Fibroblast of the conjunctiva (primary cell): ENCODE data around the gene PPP1R12A.
A peak's percentile ranks its signal among the peaks of the same experiment; 100 is the strongest.
"Not testable (repeated sequence)": the region's sequence is repeated elsewhere in the genome, so short reads cannot be mapped to it uniquely, and the experiment has no call there.

Experiments
- DNase-seq: peaks from one replicate; pipeline ENCODE4 v3.0.0-alpha.2; 2010; ENCODE audit warnings: low read depth

The PPP1R12A gene

DNA sequence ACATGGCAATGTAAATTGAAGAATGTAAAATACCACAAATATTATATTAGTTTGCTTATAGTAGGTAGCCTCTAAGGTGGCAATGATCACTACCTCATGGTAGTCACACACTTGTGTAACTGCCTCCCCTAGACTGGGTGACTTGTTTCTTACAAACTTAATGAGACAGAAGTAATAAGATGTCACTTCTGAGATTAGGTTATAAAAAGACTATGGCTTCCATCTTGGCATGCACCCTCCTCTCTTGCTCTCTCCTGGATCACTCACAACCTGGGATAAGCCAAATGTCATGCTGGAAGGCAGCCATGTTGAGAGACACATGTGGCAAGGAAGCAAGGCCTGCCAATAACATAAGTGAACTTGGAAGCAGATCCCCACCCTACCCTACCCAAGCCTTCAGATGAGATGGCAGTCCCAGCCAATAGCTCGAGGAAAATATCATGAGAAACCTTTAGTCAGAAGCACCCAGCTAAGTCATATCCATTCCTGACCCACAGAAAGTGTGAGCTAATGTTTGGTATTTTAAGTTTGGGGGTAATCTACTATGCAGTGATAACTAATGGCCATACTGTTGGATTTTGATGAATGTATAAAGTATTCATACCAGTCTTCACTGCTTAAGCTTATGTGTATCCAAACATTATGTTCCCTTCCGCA is 43.3 kb downstream of the PPP1R12A start:
- no peak for DNase-seq

DNA sequence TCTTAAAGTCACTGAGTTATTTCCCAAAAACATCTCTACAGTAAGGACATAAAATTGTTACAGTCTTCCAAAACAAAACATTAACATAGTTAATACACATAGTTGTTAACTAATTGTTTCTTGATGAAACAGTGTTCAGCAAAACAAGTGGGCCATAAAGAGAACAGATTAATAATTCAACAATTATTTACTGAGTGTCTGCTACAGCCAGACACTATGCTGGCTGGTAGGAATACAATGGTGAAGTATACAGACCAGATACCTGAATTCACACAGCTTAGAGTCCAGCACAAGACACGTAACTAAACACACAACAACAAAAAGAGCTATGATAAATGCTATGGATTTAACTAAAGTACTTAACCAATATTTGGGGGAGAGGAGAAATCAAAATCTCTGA is 47.0 kb downstream of the PPP1R12A start:
- no peak for DNase-seq

DNA sequence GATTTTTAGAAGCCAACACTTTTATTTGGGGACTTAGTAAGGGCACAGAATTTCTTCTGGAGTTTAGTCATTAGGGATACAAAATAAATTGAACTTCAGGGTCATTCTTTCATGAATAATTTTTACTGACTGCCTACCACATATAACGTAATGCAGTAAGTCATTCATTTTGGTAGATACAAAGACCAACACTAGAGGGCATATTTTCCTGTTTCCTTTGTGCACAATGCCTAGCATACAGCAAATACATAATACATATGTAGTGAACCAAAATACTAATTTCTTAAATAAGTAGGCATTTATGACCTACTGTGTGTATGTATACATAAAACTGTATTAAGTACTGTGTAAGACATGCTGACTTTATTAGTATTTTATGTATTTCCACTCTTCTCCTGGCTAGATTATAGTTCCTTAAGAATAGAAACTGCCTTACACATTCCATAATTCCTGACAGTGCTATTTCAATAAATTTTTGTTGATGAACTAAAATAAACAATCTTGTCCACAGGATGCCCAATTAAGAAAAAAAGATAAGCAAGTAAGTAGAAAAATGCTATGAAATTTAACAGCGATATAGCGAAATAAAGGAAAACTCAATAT is 47.9 kb downstream of the PPP1R12A start:
- DNase-seq, result peak; percentile 44

DNA sequence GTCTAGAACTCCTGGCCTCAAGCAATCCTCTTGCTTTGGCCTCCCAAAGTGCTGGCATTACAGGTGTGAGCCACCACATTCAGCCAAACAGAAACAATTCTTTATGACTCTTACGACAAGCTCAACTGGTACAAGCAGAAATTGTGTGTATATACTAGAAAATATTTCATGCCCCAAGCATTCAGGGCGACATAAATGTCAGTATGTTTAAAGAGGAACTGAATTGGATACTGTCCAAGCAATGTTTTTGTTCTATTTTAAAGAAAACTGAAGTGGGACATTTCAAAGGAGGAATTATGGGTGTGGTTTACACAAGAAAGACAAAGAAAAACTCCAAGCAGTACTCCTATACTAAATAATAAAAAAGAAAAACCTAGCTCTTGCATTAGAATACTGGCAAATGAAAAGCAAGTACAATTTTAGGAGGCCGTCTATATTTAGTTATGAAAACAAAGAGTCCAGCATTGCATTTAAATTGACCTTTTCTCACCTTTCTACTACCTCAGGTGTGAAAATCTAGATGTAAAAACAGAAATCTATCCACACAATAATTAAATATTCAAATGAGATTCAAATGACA is 48.9 kb downstream of the PPP1R12A start:
- DNase-seq, result no peak

DNA sequence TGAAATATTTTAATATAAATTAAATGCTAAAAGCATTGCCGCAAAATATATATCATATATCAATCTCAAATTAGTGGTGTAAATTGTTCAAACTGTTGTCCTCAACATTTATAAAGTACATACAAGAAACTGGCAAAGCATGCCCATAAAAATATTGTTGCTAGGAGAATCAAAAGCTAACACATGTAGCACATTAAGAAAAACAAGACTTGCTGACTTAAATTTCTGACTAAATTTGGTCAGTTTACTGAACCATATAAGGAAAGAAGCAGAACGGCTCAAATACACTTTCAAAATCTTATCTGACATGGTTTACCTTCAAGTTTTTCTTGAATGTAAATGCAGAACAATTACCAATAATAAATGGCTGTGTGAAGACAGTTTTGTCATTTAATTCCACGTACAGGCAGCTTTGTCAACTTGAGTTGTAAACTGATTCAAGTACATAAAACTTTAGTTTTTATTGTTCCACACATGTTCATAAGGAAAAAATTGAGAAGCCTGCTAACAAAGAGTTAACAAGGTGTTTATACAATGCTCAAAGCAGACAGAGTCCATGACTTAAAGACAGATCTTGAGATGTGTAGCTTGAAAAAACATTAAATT is 50.4 kb downstream of the PPP1R12A start:
- peak; percentile 24 for DNase-seq

DNA sequence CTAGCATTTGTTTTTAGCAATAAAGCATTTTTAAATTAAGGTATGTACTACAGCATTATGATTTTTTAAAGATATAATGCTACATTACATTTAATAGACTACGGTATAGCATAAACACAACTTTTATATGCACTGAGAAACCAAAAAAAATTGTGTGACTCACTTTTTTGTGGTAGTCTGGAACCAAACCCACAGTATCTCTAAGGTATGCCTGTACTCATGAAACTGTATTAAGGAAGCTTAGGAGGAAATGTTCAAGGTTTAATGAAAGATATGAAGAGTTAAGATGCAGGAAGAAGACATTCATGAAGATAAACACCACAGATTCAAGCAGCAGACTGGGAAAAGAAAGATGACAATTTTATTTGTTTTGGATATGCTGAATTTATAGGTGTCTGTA is 51.7 kb downstream of the PPP1R12A start:
- DNase-seq, result no peak

DNA sequence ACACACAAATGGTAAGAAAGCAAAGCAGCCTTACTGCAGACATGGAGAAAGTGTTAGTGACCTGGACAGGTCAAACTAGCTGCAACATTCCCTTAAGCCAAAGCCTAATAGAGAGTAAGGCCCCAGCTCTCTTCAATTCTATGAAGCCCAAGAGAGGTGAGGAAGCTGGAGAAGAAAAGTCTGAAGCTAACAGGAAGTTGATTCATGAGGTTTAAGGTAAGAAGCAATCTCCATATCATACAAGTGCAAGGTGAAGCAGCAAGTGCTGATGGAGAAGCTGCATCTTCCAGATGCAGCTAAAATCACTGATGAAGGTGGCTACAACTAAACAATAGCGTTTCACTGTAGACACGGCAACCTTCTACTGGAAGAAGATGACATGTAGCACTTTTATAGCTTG is 53.5 kb downstream of the PPP1R12A start:
- DNase-seq, result no peak

DNA sequence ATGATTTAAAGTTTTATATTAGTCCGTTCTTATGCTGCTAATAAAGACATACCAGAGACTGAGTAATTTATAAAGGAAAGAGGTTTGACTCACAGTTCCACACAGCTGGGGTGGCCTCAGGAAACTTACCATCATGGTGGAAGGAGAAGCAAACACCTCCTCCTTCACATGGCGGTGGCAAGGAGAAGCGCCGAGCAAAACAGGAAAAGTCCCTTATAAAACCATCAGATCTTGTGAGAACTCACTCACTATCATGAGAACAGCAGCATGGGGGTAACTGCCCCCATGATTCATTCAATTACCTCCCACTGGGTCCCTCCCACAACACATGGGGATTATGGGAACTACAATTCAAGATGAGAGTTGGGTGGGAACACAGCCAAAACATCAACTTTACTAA is 56.4 kb downstream of the PPP1R12A start:
- DNase-seq, result not testable (repeated sequence)

DNA sequence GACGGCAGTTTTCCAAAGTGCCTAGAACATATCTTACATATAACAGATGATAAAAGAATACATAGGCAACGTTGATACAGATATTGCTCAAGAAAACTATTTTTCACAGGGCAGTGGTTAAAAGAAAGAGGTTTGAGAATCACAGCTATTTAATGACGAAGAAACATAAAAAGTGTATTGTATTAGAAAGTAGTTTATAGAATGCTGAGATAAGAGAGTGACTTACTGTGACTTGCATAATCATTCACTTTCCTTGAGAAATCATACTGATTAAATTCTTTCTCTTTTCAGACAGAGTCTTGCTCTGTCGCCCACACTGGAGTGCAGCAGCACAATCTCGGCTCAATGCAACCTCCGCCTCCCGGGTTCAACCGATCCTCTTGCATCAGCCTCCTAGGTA is 57.7 kb downstream of the PPP1R12A start:
- DNase-seq, result no peak

DNA sequence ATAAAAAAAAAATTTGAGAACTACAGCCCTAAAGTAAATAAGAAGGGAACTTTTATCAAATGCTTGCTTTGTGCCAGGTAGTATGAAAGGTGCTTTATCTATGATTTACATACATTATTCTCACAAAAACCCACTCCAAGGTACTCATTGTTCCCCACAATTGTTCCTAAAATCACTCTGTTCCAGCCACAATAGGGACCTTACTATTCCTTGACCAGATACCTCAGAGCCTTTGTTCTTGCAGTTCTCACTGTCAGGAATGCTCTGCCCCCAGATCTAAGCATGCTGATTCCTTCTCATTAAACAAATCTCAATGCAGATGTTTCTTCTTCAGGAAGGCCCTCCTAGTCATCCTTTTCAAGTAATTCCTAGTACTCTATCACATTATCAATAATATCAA is 60.2 kb downstream of the PPP1R12A start:
- DNase-seq, result no peak

DNA sequence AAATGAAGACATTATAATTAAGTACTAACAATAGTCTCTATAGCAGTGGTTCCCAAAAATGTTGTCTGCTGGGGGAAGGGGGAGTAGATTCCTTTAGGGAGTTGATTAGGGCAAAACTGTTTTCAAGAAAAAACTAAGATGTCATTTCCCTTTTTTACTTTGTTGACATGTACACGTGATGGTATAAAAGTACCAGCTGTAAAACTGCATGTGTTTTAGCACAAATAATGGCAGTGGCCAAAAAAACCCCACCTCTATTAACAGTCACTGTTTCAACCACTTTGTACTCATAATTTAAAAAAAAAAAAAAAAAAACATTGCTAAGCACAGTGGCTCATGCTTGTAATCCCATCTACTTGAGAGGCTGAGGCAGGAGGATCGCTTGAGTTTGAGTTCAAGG is 61.7 kb downstream of the PPP1R12A start:
- no peak for DNase-seq

DNA sequence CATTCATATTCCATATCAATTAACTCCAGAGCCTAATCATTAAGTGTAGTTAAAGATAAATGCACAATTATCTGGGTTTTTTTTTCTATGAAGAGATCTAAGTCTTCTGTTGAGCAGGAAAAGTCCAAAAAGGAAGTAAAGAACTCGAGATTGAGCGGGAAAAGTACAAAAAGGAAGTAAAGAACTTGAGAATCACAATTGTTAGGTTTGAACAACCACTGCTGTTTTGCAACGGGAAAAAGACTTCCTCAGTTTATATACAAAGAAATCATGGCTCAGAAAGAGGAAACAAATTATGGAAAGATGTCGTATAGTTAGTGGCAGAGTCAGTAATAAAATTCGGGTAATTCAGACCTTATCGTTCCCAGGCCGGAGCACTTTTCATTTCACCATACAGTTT is 63.3 kb downstream of the PPP1R12A start:
- DNase-seq, result no peak

DNA sequence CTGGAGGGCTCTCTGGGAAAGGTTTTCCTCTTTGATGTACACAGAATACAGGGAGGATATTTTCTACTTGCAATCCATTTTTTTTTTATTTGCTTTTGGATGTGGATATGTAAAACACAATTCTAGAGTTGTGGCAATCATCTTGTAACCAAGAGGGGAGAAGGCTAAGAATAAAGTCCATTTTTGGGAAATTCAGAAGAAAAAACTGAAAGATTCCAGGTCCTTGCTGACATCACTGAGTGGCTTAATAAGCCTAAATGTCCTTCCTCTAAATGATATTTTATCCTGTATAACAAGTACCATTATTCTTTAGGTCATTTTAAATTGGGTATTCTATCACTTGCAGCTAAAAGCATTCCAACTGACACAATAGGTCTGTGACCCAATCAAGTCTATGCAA is 64.0 kb downstream of the PPP1R12A start:
- no peak for DNase-seq

DNA sequence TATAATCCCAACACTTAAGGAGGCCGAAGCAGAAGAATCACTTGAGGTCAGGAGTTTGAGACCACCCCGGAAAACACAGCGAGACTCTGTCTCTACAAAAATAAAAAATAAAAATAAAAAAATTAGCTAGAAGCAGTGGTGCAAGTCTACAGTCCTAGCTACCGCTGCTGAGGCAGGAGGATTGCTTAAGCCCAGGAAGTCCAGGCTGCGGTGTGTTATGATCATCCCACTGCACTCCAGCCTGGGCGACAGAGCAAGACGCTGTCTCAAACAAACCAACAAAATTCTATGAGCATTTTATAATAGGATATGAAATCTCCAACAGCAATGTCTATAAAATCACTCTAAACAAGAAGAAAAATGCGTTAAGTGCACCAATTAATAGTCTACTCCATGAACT is 75.3 kb downstream of the PPP1R12A start:
- no peak for DNase-seq

DNA sequence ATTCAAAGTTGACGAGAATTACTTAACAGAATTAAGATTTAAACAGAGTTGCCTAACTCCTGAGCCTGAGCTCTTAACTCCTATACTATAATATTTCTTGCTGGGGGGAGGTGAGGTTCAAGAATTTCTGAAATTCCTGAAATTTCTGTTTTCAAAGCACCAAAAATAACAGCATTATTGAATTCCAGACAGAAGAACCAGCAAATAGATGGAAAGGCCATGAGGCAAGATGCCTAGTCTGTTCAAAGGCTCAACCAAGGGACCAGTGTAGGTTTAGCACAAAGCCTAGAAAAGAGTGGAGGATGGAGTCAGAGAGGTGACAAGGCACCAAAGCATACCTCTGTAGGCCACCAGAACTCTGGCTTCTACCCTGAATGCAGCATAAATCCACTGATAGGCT is 76.4 kb downstream of the PPP1R12A start:
- no peak for DNase-seq

DNA sequence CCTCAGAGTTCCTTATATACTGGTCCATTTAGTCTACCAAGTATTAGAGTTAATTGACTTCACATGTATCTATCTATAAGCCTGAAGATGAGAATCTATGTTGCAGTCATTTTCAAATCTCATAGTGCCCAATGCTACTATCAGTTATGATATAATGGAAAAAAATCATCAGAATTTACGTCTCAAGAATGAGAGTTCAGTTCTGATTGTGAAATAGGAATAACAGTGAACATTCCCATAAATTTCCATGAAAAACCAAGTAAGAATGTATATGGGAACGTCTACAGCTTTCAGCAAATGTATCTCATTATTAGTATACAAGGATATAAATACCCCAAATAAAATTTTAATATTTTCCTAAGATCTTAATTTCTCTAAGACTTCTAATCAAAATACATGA is 77.2 kb downstream of the PPP1R12A start:
- DNase-seq, result no peak

DNA sequence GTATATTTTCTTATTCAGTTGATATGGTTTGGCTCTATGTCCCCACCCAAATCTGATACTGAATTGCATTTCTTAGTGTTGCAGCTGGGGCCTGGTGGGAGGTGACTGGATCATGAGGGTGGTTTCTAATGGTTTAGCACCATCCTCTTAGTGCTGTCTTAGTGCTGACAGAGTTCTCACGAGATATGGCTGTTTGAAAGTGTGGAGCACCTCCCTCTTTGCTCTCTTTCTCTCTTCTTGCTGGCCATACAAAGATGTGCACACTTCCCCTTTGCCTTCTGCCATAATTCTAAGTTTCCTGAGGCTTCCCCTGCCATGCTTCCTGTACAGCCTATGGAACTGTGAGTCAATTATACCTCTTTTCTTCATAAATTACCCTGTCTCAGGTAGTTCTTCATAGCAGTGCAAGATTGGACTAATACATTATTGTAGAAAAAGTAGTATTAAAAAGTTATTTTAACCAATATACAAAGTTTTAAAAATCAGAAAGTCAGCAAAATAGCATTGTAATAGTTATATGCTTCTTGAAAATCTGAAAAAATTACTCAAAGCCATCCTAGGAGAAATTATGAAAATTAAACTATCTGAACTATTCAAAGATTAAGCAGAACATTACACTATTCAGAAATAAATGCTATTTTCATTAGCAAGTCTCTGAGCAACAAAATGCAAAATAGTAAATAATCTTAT is 84.1 kb downstream of the PPP1R12A start:
- no peak for DNase-seq

DNA sequence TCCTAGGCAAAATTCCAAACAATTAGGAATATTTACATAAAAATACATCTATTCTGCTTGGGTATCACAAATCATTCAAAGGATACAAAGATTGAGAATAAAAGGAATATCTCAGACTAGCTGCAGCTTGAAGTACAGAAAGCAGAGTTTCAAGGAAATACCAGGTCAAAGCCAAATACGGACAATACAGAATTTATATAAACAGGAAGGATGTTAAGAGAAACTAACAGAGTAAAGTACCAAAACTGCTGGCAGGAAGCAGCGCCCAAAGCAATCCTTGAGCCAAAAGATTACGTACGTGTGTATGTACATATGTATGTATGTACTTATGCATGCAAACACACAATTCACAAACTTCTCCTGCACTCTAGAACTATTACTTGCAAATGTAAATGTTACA is 86.6 kb downstream of the PPP1R12A start:
- no peak for DNase-seq

DNA sequence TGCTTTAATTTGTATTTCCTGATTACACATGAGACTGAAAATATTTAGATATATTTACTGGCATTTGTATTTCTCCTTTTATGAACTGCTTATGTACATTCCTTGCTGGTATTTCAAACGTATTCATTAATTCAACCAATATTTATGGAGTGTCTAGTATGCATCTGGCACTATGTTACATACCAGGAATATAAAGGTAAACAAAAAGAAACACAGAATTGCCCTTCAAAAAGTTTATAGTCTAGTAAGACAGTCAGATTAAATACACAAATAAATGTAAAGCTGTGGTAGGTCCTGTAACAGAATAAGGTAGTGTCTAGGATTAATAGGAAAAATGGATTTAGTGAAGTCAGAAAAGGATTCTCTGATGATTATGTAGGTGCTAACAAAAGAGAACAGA is 87.5 kb downstream of the PPP1R12A start:
- no peak for DNase-seq

DNA sequence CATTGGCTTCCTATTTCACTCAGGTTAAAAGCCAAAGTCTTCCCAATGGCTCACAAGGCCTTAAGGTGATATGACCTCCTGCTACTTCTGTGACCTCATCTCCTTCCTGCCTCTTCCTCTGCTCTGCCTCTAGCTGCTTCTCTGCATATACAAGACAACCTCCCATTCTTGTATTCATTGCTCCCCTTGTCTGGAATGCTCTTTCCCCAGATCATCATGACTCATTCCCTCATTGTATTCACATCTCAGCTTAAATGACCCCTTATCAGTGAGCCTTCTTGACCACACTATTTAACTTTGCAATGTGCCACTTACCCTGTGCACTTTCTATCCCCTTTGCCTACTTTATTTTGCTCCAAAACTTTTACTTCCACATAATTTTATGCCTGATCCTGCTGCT is 90.2 kb downstream of the PPP1R12A start:
- DNase-seq, result no peak

DNA sequence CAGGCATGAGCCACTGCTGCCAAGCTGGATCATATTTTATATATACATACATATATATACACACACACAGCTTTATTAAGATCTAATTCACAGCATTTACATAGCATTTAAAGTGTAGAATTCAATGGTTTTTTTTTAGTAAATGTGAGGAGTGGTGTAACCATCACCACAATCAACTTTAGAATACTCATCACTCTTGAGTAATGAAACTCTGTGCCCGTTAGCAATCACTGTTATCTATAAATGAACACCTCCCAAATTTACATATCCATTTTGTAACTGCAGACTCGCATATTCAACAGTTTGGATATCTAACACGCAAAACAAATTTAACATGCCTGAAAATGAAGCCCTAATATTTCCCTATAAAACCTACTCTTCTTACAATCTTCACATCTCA is 90.9 kb downstream of the PPP1R12A start:
- DNase-seq, result no peak

DNA sequence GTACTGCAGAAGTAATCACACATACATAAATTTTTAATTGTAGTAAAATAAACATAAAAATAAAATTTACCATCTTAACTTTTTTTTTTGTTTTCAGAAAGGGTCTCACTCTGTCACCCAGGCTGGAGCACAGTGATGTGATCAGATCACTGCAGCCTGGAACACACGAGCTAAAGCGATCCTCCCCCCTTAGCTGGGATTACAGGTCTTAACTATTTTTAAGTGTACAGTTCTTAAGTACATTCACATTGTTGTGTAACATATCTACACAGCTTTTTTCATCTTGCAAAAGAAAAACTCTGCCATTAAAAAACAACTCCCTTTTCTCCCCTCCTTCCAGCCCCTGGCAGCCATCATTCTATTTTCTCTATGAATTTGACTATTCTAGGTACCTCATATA is 92.3 kb downstream of the PPP1R12A start:
- DNase-seq, result no peak

DNA sequence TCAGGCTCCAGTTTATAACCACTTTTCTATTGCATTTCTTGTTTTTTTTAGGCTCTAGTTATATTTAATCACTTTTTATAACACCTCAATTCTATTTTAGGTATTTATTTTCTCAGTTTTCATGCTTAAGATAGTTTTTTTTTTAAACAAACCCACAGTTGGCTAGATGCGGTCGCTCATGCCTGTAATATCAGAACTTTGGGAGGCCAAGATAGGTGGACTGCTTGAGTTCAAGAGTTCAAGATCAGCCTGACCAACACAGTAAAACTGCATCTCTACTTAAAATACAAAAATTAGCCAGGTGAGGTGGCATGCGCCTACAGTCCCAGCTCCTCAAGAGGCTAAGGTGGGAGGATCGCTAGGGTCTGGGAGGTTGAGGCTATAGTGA is 93.0 kb downstream of the PPP1R12A start:
- DNase-seq, result no peak
